Measurements from ENCODE around the gene RAB19.
"Not testable (repeated sequence)": the region's sequence is repeated elsewhere in the genome, so short reads cannot be mapped to it uniquely, and the experiment has no call there.

Gene RAB19

DNA sequence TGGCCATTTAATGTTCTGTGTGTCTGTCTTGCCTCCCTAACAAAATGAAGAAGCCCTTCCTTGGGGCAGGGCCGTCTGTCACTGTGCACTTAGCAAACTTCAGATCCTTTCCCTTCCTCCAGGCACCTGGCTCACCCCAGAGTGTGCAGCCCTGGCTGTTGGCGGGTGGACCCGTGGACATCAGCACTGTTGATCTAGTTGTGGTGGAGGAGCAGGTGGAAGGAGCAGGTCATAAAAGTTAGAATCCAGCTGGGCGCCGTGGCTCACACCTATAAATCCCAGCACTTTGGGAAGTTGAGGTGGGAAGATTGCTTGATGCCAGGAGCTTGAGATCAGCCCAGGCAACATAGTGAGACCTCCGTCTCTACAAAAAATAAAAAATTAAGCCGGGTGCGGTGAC, 12.7 kb downstream of the RAB19 start:
- H3K36me3 ChIP-seq (ENCODE audit: insufficient read depth, low read length): no peaks in the 10 kb centered on the region
- H2AFZ ChIP-seq (ENCODE audit: low read depth, low read length): no peak overlapping the region
- peak; percentile 20 for DNase-seq

DNA sequence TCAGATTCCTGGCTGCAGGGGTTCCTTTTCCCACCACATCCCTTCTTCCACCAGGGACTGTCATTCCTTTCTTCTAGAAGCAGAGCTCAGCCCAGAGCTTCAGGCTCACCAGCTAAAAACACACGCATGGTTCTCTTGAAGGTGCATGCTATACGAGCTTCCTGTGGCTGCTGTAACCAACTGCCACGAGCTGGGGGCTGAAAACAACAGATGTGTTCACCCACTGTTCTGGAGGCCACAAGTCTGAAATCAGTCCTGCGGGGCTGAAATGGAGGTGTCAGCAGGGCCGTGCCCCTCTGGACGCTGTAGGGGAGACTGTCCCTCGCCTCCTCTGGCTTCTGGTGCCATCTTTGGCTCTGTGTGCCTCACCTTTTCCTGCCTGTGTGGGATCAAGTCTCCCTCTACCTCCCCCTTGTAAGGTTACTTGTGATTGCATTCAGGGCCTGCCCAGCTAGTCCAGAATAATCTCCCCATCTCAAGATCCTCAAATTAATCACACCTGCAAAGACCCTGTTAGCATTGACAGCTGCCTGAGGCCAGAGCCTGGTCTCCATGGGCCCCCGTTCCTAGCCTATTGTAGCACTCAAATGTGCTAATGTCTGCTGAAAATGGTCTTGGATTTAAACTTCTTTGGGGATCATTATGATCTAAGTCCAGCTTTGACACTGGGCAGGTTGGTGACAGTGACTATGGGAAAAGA, 13.7 kb downstream of the RAB19 start:
- TF ChIP-seq EZH2 (IDR thresholded peaks at IDR 0.05; ENCODE audit: borderline replicate concordance, low read depth, low read length, severe bottlenecking): no peak
- TF ChIP-seq, protein P1, sequence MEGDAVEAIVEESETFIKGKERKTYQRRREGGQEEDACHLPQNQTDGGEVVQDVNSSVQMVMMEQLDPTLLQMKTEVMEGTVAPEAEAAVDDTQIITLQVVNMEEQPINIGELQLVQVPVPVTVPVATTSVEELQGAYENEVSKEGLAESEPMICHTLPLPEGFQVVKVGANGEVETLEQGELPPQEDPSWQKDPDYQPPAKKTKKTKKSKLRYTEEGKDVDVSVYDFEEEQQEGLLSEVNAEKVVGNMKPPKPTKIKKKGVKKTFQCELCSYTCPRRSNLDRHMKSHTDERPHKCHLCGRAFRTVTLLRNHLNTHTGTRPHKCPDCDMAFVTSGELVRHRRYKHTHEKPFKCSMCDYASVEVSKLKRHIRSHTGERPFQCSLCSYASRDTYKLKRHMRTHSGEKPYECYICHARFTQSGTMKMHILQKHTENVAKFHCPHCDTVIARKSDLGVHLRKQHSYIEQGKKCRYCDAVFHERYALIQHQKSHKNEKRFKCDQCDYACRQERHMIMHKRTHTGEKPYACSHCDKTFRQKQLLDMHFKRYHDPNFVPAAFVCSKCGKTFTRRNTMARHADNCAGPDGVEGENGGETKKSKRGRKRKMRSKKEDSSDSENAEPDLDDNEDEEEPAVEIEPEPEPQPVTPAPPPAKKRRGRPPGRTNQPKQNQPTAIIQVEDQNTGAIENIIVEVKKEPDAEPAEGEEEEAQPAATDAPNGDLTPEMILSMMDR (IDR thresholded peaks at IDR 0.05; ENCODE audit: borderline replicate concordance, extremely low read depth, low read length, poor library complexity, severe bottlenecking): no peak
- peak overlapping the region; percentile 71 for H3K27ac ChIP-seq (ENCODE audit: low read length)
- ATAC-seq (ENCODE audit: insufficient read depth, low read depth): peak; percentile 89

More for the DNA sequence above, 12.7 kb downstream of the RAB19 start:
- TF ChIP-seq, protein P1 (IDR thresholded peaks at IDR 0.05; ENCODE audit: borderline replicate concordance, extremely low read depth, low read length, poor library complexity, severe bottlenecking): no peak
- no peak for TF ChIP-seq EZH2 (IDR thresholded peaks at IDR 0.05; ENCODE audit: borderline replicate concordance, low read depth, low read length, severe bottlenecking)
- H4K20me1 ChIP-seq (ENCODE audit: insufficient read depth, low read length): no peaks in the 10 kb centered on the region
- no peaks in the 10 kb centered on the region for H3K27me3 ChIP-seq (ENCODE audit: insufficient read depth, low read length, poor library complexity)
- H3K79me2 ChIP-seq (ENCODE audit: insufficient read depth, low read length): no peaks in the 10 kb centered on the region
- no peak overlapping the region for H3K9ac ChIP-seq (ENCODE audit: low read depth, low read length)
- no peak overlapping the region for H3K4me3 ChIP-seq (ENCODE audit: low read depth in 1 of 2, low read length in 2 of 2)
- 0 out of 2 replicates have a peak overlapping the region, but pooled peaks have one; percentile 44 for H3K27ac ChIP-seq (ENCODE audit: low read length)
- H3K4me1 ChIP-seq (ENCODE audit: insufficient read depth, low read length): peaks cover 20% of the 10 kb centered on the region
- peak; percentile 36; the same call in 1 of the 3 replicates for ATAC-seq (ENCODE audit: insufficient read depth, low read depth)
- H3K4me2 ChIP-seq (ENCODE audit: insufficient read depth, low read length): no peak overlapping the region
- no peaks in the 10 kb centered on the region for H3K9me3 ChIP-seq (ENCODE audit: insufficient read depth, low read length, severe bottlenecking)

DNA sequence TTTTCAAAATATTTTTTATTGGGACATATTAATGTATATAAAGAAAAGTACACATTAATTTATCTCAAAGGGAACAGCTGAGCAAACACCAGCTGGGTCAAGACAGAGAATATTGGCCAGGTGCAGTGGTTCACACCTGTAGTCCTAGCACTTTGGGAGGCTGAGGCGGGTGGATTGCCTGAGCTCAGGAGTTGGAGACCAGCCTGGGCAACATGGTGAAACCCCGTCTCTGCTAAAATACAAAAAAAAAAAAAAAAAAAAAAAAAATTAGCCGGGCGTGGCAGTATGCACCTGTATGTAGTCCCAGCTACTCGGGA, 14.3 kb downstream of the RAB19 start:
- not testable (repeated sequence) for DNase-seq

More for the DNA sequence above, 13.7 kb downstream of the RAB19 start:
- H4K20me1 ChIP-seq (ENCODE audit: insufficient read depth, low read length): no peaks in the 10 kb centered on the region
- H3K4me2 ChIP-seq (ENCODE audit: insufficient read depth, low read length): no peak overlapping the region; the same call in 1 of the 2 replicates
- no peak overlapping the region for H3K4me3 ChIP-seq (ENCODE audit: low read depth in 1 of 2, low read length in 2 of 2)
- H3K27me3 ChIP-seq (ENCODE audit: insufficient read depth, low read length, poor library complexity): no peaks in the 10 kb centered on the region
- peak; percentile 60 for DNase-seq
- no peaks in the 10 kb centered on the region for H3K36me3 ChIP-seq (ENCODE audit: insufficient read depth, low read length)
- H3K79me2 ChIP-seq (ENCODE audit: insufficient read depth, low read length): no peaks in the 10 kb centered on the region
- peak overlapping the region; percentile 5; the same call in 1 of the 2 replicates for H3K9ac ChIP-seq (ENCODE audit: low read depth, low read length)
- H3K9me3 ChIP-seq (ENCODE audit: insufficient read depth, low read length, severe bottlenecking): no peaks in the 10 kb centered on the region
- peaks cover 20% of the 10 kb centered on the region for H3K4me1 ChIP-seq (ENCODE audit: insufficient read depth, low read length)
- H2AFZ ChIP-seq (ENCODE audit: low read depth, low read length): peak overlapping the region; percentile 59; the same call in 1 of the 2 replicates

DNA sequence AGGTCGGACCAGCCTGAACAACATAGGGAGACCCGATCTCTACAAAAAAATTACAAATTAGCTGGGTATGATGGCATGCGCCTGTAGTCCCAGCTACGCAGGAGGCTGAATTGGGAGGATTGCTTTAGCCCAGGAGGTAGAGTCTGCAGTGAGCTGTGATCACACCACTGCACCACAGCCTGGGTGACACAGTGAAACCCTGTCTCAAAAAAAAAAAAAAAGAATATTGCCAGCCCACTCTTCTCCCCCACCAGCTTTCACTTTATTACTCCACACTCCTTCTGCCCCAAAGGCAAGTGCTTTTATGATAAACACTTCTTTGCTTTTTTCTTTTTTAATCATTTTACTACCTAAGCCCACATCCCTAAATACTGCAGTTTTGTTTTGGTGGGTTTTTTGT, 14.8 kb downstream of the RAB19 start:
- ATAC-seq (ENCODE audit: insufficient read depth, low read depth): no peak

More for the DNA sequence above, 14.3 kb downstream of the RAB19 start:
- not testable (repeated sequence) for H4K20me1 ChIP-seq (ENCODE audit: insufficient read depth, low read length); H3K9me3 ChIP-seq (ENCODE audit: insufficient read depth, low read length, severe bottlenecking); H3K4me2 ChIP-seq (ENCODE audit: insufficient read depth, low read length); H3K36me3 ChIP-seq (ENCODE audit: insufficient read depth, low read length); H2AFZ ChIP-seq (ENCODE audit: low read depth, low read length); H3K4me3 ChIP-seq (ENCODE audit: low read depth in 1 of 2, low read length in 2 of 2); H3K27me3 ChIP-seq (ENCODE audit: insufficient read depth, low read length, poor library complexity); ATAC-seq (ENCODE audit: insufficient read depth, low read depth); H3K9ac ChIP-seq (ENCODE audit: low read depth, low read length); H3K79me2 ChIP-seq (ENCODE audit: insufficient read depth, low read length)
- peak overlapping the region; percentile 71; the same call in 1 of the 2 replicates for H3K27ac ChIP-seq (ENCODE audit: low read length)
- H3K4me1 ChIP-seq (ENCODE audit: insufficient read depth, low read length): peaks cover 20% of the 10 kb centered on the region

More for the DNA sequence above, 14.8 kb downstream of the RAB19 start:
- no peaks in the 10 kb centered on the region for H3K9me3 ChIP-seq (ENCODE audit: insufficient read depth, low read length, severe bottlenecking)
- no peaks in the 10 kb centered on the region for H3K79me2 ChIP-seq (ENCODE audit: insufficient read depth, low read length)
- H3K27ac ChIP-seq (ENCODE audit: low read length): no peak overlapping the region
- H2AFZ ChIP-seq (ENCODE audit: low read depth, low read length): no peak overlapping the region
- H3K36me3 ChIP-seq (ENCODE audit: insufficient read depth, low read length): no peaks in the 10 kb centered on the region
- no peak overlapping the region for H3K9ac ChIP-seq (ENCODE audit: low read depth, low read length)
- H3K4me1 ChIP-seq (ENCODE audit: insufficient read depth, low read length): peaks cover 20% of the 10 kb centered on the region
- H3K27me3 ChIP-seq (ENCODE audit: insufficient read depth, low read length, poor library complexity): no peaks in the 10 kb centered on the region
- H3K4me2 ChIP-seq (ENCODE audit: insufficient read depth, low read length): no peak overlapping the region
- TF ChIP-seq, protein P1 (IDR thresholded peaks at IDR 0.05; ENCODE audit: borderline replicate concordance, extremely low read depth, low read length, poor library complexity, severe bottlenecking): no peak
- TF ChIP-seq EZH2 (IDR thresholded peaks at IDR 0.05; ENCODE audit: borderline replicate concordance, low read depth, low read length, severe bottlenecking): no peak
- no peaks in the 10 kb centered on the region for H4K20me1 ChIP-seq (ENCODE audit: insufficient read depth, low read length)
- DNase-seq: no peak
- no peak overlapping the region for H3K4me3 ChIP-seq (ENCODE audit: low read depth in 1 of 2, low read length in 2 of 2)
